Sigmoid colon (tissue), 4 donors: ENCODE data around the gene IL31RA.

ENCODE experiments used
- CTCF ChIP-seq, 4 experiments: fragments of 450-650 bp in 3 of 4; fragments of 200-600 bp in 1 of 4; IDR thresholded peaks; one replicate each; pipeline ENCODE4 v1.5.1; 2016 to 2019; ENCODE audit warnings: antibody characterized with exemption in 4 of 4, mild to moderate bottlenecking in 3 of 4, moderate library complexity in 2 of 4
- EP300 ChIP-seq, 4 donors: sonication (generic); formaldehyde crosslinking; IDR thresholded peaks; one replicate each; pipeline ENCODE4 v1.6.1; 2017; ENCODE audit warnings: antibody characterized with exemption in 4 of 4
- POLR2A ChIP-seq, 2 donors: fragments of 450-650 bp; IDR thresholded peaks; one replicate each; pipeline ENCODE4 v1.6.1; 2016; ENCODE audit warnings: antibody characterized with exemption in 2 of 2, mild to moderate bottlenecking in 2 of 2, moderate library complexity in 2 of 2
- POLR2AphosphoS5 ChIP-seq, 4 donors: sonication (generic); formaldehyde crosslinking; IDR thresholded peaks; one replicate each; pipeline ENCODE4 v1.6.1; 2017; ENCODE audit warnings: antibody characterized with exemption in 4 of 4

- TF ChIP-seq CTCF (IDR thresholded peaks at IDR 0.05) (no peak), POLR2A (IDR thresholded peaks at IDR 0.05) (no peak), EP300 (IDR thresholded peaks at IDR 0.05) (no peak), POLR2AphosphoS5 (IDR thresholded peaks at IDR 0.05) (no peak)
These were observed 14.7 kb downstream of the IL31RA start for GRCh38 chr5:55865831-55866230.
